HG03097 (cell line): Measurements from ENCODE around the gene PIERCE2.
"Not testable (repeated sequence)": the region's sequence is repeated elsewhere in the genome, so short reads cannot be mapped to it uniquely, and the experiment has no call there.

Experiments
- ATAC-seq: cut with Tn5 transposase; IDR thresholded peaks from one replicate; pipeline ENCODE4 v1.9.1; 2021; ENCODE audit not compliant: unreplicated experiment, low FRiP score

Gene PIERCE2

DNA sequence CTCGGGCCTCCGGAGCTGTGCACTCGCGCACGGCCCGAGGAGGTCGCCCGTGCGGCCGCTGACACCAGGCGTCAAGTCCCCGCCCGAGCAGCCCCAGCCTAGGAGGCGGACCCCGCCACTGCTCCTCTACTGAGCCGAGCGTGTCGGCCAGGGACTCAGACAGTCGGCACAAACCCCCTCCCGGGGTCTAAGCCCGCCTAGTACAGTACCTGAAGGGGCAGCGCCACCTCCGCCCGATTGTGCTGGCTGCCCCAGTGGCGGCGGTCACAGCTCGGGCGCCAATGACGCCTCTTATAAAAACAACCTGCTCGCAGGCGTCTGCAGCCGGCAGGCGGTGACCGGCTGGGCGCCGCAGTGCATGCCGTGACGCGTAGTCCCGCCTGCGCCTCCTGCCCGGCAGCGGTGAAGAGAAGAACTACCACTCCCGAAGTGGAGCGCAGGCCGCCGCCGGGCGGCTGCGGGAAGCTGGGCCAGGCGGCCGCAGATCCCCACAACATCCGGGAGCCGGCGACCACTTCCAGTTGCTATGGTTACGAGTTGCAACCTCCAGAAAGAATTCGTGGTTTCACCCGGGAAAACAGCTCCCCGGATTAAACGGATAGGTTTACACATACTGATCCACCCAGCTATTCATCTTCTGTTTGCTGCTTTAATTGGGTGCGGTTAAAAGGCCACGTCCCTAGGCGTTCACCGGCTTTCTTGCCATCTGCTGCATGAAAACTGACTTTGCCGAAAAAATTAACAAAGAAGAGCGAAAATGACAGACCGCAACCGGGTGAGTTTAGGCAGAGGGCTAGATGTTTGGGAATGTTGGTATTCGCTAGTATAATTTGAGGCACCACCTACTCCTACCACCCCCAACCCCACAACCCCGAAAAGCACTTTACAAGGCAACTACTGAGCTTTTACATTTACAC, at the start of gene PIERCE2, which contains the start of gene CCPG1:
Gene PIERCE2 (plus strand): TSS at position 484 of the 917 bp plus-strand sequence. CDS start 274 bp downstream, at position 758.
Gene CCPG1 (minus strand): TSS at position 348 of the 917 bp plus-strand sequence. CDS start 18,935 bp downstream, outside the sequence.
- peak; percentile 96 for ATAC-seq

- ATAC-seq, result no peak
These were observed 48.0 kb upstream of the PIERCE2 start for GRCh38 chr15:55360256-55360655.

GRCh38 chr15:55361048-55361447, 47.2 kb upstream of the PIERCE2 start:
- no peak for ATAC-seq

DNA sequence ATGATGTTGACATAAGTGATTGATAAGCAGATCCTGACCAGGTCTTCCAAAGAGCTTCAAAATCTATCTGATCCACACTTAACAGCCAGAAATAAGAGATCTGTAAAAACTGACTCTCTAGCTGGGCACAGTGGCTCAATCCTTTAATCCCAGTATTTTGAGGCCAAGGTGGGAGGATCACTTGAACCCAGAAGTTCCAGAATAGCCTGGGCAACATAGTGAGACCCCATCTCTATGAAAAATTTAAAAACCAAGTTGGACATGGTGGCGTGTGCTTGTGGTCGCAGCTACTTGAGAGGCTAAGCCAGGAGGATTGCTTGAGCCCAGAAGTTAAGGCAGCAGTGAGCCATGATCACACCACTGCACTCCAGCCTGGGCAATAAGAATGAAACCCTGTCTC, 45.7 kb upstream of the PIERCE2 start:
- no peak for ATAC-seq

GRCh38 chr15:55366981-55367380, 41.3 kb upstream of the PIERCE2 start:
- ATAC-seq, result no peak

GRCh38 chr15:55372701-55373440, 35.4 kb upstream of the PIERCE2 start:
- no peak for ATAC-seq

- no peak for ATAC-seq
These were observed 29.2 kb upstream of the PIERCE2 start for GRCh38 chr15:55379095-55379494.

- no peak for ATAC-seq
These were observed 26.7 kb upstream of the PIERCE2 start for GRCh38 chr15:55381595-55381994.

GRCh38 chr15:55383687-55384086, 24.6 kb upstream of the PIERCE2 start:
- no peak for ATAC-seq

GRCh38 chr15:55387027-55387426, 21.3 kb upstream of the PIERCE2 start:
- no peak for ATAC-seq

- no peak for ATAC-seq
These were observed 19.1 kb upstream of the PIERCE2 start for GRCh38 chr15:55389264-55389607.

- no peak for ATAC-seq
These were observed 13.6 kb upstream of the PIERCE2 start for GRCh38 chr15:55394694-55395093.

DNA sequence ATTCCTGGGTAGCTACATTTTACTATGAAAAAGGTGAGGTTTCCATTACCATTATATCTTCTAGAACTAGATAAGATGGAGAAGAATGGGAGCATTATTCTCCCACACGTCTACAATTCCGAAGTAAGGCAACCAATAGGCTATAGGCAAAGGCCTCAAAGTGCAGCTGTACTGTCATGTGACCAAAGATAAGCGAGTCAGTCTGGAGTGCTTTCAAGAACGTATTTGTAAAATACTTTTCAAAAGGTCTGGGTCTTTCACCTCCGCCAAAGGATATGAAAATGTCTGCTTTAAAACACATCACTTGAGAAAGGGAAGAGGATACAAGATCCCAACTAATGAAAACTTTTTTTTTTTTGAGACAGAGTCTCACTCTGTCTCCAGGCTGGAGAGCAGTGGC, 10.1 kb upstream of the PIERCE2 start:
- no peak for ATAC-seq

- ATAC-seq, result not testable (repeated sequence)
These were observed 8.2 kb upstream of the PIERCE2 start for GRCh38 chr15:55400050-55400449.

DNA sequence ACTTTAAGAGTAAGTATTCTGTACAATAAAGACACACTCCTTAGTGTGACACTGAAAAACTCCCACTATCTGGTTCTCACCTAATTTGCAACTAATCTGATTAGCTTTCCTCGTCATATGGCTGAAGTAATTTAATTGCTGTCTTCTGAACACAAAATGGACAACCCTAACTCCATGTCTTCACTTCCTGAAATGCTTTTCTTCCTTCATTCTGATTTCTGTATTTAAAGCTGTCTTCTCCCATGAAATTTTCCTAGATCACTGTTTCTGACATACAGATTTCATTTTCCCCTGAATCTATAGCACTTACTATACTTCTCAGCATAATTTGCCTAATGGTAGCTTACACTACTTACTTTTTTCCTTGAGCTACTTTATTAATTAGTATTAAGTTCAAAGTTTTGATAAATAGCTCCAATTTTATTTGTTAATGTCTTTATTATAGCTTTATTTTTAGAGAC, 6.5 kb upstream of the PIERCE2 start:
- no peak for ATAC-seq

DNA sequence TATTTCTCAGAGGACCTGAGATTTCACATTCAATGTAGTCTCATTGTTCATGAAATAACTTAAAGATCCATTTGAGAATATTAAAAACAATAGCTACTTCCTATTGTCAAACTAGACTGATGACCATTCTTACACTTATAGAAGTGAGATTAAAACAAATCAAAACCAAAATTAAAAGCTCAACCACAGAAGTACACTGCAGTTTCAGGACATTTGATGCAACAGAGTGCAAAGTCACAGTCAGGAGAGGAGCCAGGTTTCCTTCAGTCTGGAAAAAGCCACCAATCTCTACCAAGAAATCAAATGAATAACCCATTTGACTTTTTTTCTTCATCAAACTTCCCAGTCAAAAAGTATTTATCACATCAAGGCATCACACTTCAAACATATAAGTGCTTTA, 5.6 kb upstream of the PIERCE2 start:
- ATAC-seq, result peak; percentile 43

DNA sequence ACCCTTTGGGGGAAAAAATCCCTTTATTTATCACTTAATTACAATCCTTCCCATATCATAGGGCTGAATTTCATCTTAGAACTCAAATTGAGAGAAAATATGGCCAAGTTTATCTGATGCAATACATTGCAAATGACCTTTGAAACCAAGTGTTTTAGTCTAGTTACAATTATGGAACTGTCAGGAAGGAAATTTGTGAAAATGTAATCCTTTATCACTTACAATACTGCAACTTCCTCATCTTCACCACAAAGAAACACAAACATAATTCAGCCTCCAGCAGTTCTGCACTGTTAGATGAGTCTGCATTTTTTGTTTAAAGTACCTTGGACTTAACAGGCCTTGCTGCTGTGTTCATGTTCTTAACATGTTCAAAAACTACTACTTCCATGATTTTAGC, 4.8 kb upstream of the PIERCE2 start:
- ATAC-seq, result no peak

DNA sequence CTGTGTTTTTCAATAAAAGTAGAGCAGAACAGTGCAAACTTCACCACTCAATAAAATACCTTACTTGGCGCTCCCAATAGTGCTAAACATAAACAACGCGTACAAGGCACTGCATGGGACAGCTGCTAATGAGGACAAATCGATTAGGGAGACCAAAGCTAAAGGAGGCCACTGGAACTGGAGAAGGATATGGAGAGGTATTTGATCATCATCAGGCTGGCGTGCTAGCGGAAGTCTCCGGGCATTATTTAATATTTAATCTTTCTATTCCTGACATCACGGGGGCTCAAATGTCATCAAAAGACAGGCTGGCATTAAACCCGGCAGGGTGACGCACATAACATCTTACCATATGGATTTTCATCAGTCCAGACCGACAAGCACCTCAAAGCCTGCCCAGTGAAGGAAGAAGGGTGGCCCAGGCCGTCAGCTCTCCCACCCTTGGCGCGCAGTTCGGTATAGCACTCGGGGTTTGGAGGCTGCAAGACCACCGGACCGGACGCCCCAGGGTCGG, 740 bp upstream of the PIERCE2 start:
- peak; percentile 9 for ATAC-seq

DNA sequence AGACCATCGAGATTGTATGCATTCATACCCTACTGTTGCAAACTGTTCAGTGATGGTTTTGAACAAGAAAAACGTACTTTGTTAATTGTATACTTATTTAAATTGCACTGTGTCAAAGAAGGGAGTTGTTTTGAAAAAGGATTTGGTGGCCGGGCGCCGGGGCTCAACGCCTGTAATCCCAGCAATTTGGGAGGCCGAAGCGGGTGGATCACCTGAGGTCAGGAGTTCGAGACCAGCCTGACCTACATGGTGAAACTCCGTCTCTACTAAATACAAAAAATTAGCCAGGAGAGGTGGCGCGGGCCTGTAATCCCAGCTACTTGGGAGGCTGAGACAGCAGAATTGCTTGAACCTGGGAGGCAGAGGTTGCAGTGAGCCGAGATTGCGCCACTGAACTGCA, 681 bp downstream of the PIERCE2 start:
- not testable (repeated sequence) for ATAC-seq

- ATAC-seq, result not testable (repeated sequence)
These were observed 9.4 kb downstream of the PIERCE2 start for GRCh38 chr15:55417678-55418077.

GRCh38 chr15:55420171-55420866, 12.0 kb downstream of the PIERCE2 start:
- no peak for ATAC-seq
